Testis (tissue), 2 donors: ENCODE measurements around the gene GJA4.

Experiments
- CTCF ChIP-seq, 3 experiments: fragments of 450-650 bp in 2 of 3; fragments of 200-600 bp in 1 of 3; sonication (generic) in 1 of 3; IDR thresholded peaks; one replicate each; pipeline ENCODE4 v1.5.1; 2016 to 2019; ENCODE audit warnings: antibody characterized with exemption in 3 of 3, mild to moderate bottlenecking in 2 of 3, moderate library complexity in 1 of 3
- POLR2A ChIP-seq: fragments of 450-650 bp; IDR thresholded peaks from one replicate; pipeline ENCODE4 v1.6.1; 2017; ENCODE audit warnings: antibody characterized with exemption, mild to moderate bottlenecking, moderate library complexity

GRCh38 chr1:34781844-34782391, 10.9 kb upstream of the GJA4 start:
- TF ChIP-seq POLR2A (no peak), CTCF (IDR thresholded peaks at IDR 0.05) (no peak)
